GM23338 (cell line): Measurements from ENCODE around the gene POLD3. TPM values are rescaled to one million over a fixed set of nuclear protein-coding genes. Genes with fewer than 3 reads are reported as not detected.

Source experiments
- ATAC-seq: fragments of 200-7000 bp; cut with Tn5 transposase; 3 replicates; pipeline ENCODE4 v1.9.1; 2020
- DNase-seq: peaks from one replicate; pipeline ENCODE4 v3.0.0-alpha.2; 2015; ENCODE audit warnings: low spot score
- H2AFZ ChIP-seq: fragments of 200-600 bp; sonication (generic); 2 replicates; pipeline ENCODE4 v1.8.0; 2016; ENCODE audit warnings: antibody characterized with exemption, mild to moderate bottlenecking, moderate library complexity
- H3F3A ChIP-seq: fragments of 200-600 bp; sonication (generic); replicated peaks from 2 replicates; pipeline ENCODE4 v1.8.0; 2017; ENCODE audit warnings: antibody characterized with exemption, mixed run types, low read depth
- H3K27ac ChIP-seq: fragments of 200-600 bp; sonication (generic); 2 replicates; pipeline ENCODE4 v1.6.1; 2016; ENCODE audit warnings: low read depth
- H3K27me3 ChIP-seq: fragments of 200-600 bp; sonication (generic); 2 replicates; pipeline ENCODE4 v1.8.0; 2016; ENCODE audit warnings: mild to moderate bottlenecking, mixed run types, moderate library complexity; ENCODE audit not compliant: insufficient read depth
- H3K36me3 ChIP-seq: fragments of 200-600 bp; sonication (generic); 2 replicates; pipeline ENCODE4 v1.8.0; 2016; ENCODE audit warnings: mild to moderate bottlenecking; ENCODE audit not compliant: insufficient read depth
- H3K4me1 ChIP-seq: fragments of 200-600 bp; sonication (generic); 2 replicates; pipeline ENCODE4 v1.8.0; 2016; ENCODE audit warnings: mild to moderate bottlenecking, moderate library complexity; ENCODE audit not compliant: insufficient read depth
- H3K4me2 ChIP-seq: fragments of 200-600 bp; sonication (generic); 2 replicates; pipeline ENCODE4 v1.7.1; 2017; ENCODE audit warnings: mixed run types
- H3K4me3 ChIP-seq: fragments of 200-600 bp; sonication (generic); 2 replicates; pipeline ENCODE4 v1.6.1; 2016; ENCODE audit warnings: mixed run types
- H3K79me2 ChIP-seq: fragments of 200-600 bp; sonication (generic); replicated peaks from 2 replicates; pipeline ENCODE4 v1.8.0; 2017; ENCODE audit warnings: mild to moderate bottlenecking; ENCODE audit not compliant: insufficient read depth
- H3K9me2 ChIP-seq: fragments of 200-600 bp; sonication (generic); 2 replicates; pipeline ENCODE4 v1.8.0; 2017; ENCODE audit not compliant: insufficient read depth
- H4K20me1 ChIP-seq: fragments of 200-600 bp; sonication (generic); replicated peaks from 2 replicates; pipeline ENCODE4 v1.8.0; 2017; ENCODE audit warnings: mild to moderate bottlenecking; ENCODE audit not compliant: insufficient read depth
- H3K27ac Mint-ChIP-seq: 2 replicates; pipeline ENCODE4 v1.8.0; 2020; ENCODE audit warnings: inconsistent platforms, mild to moderate bottlenecking, moderate library complexity, mixed read lengths
- H3K27me3 Mint-ChIP-seq: 3 replicates; pipeline ENCODE4 v1.8.0; 2022; ENCODE audit warnings: low read depth, mild to moderate bottlenecking, moderate library complexity, mixed read lengths, inconsistent platforms; ENCODE audit not compliant: insufficient read depth, poor library complexity
- H3K36me3 Mint-ChIP-seq: 3 replicates; pipeline ENCODE4 v1.8.0; 2021; ENCODE audit warnings: low read depth, mild to moderate bottlenecking, inconsistent platforms, moderate library complexity, mixed read lengths
- H3K4me1 Mint-ChIP-seq: 3 replicates; pipeline ENCODE4 v1.8.0; 2020; ENCODE audit warnings: mild to moderate bottlenecking, inconsistent platforms, mixed read lengths
- H3K4me3 Mint-ChIP-seq: 3 replicates; pipeline ENCODE4 v1.8.0; 2021; ENCODE audit warnings: moderate library complexity, mild to moderate bottlenecking, inconsistent platforms, mixed read lengths
- H3K9me3 Mint-ChIP-seq: 3 replicates; pipeline ENCODE4 v1.8.0; 2020; ENCODE audit warnings: moderate library complexity, mild to moderate bottlenecking, inconsistent platforms, mixed read lengths
- CTCF ChIP-seq, 2 experiments: fragments of 200-600 bp in 1 of 2; sonication (generic) in 1 of 2; conservative IDR thresholded peaks; 2 replicates each; pipeline versions ENCODE4 v1.5.1 to v1.6.1; 2016 to 2017; ENCODE audit warnings: antibody characterized with exemption in 2 of 2, low read depth in 2 of 2, mild to moderate bottlenecking in 2 of 2, moderate library complexity in 1 of 2
- ETS1 ChIP-seq: IDR thresholded peaks from 2 replicates; pipeline ENCODE4 v1.6.1; 2016; ENCODE audit warnings: antibody characterized with exemption
- EZH2phosphoT487 ChIP-seq: fragments of 200-600 bp; sonication (generic); IDR thresholded peaks from one replicate; pipeline ENCODE4 v1.8.1; 2018; ENCODE audit warnings: antibody characterized with exemption; ENCODE audit not compliant: unreplicated experiment
- JUNB ChIP-seq: IDR thresholded peaks from one replicate; pipeline ENCODE4 v1.6.1; 2016; ENCODE audit warnings: antibody characterized with exemption; ENCODE audit not compliant: unreplicated experiment
- NANOG ChIP-seq: IDR thresholded peaks from 2 replicates; pipeline ENCODE4 v1.6.1; 2016; ENCODE audit warnings: antibody characterized with exemption, borderline replicate concordance
- POLR2AphosphoS5 ChIP-seq: IDR thresholded peaks from 2 replicates; pipeline ENCODE4 v1.6.1; 2016; ENCODE audit warnings: antibody characterized with exemption, low read depth
- REST ChIP-seq: IDR thresholded peaks from one replicate; pipeline ENCODE4 v1.6.1; 2018; ENCODE audit warnings: antibody characterized with exemption; ENCODE audit not compliant: unreplicated experiment
- ZNF114 ChIP-seq: fragments of 250-450 bp; sonication (Bioruptor Pico); IDR thresholded peaks from 2 replicates; pipeline ENCODE4 v1.5.0; 2020; ENCODE audit warnings: mild to moderate bottlenecking, moderate library complexity
- ZNF331 ChIP-seq: fragments of 250-450 bp; sonication (Bioruptor Pico); IDR thresholded peaks from 2 replicates; pipeline ENCODE4 v1.5.0; 2020; ENCODE audit warnings: low read depth, mild to moderate bottlenecking, moderate library complexity
- polyA plus RNA-seq: library from polyadenylated mRNA; unstranded; fragments of >200 nt; fragmentation: Nextera tagmentation; extraction: Ambion mirVana; gene quantifications from 2 replicates; pipeline ENCODE4 v1.2.1, GENCODE V29; 2016
- total RNA-seq: library from RNA; depleted of rRNA; stranded (reverse); fragments of >200 nt; shearing (Covaris generic); gene quantifications from 2 replicates; pipeline ENCODE4 v1.2.3, GENCODE V29; 2014

Gene POLD3
- total and polyA plus RNA-seq, 2 experiments from 2014 or later = 21.9 to 50.1 TPM

GRCh38 chr11:74672956-74673692 lies 80.7 kb downstream of the POLD3 start:
- Mint-ChIP-seq H3K36me3 (peaks cover 6% of the 10 kb centered on the region; the same call in 2 of the 3 replicates), H3K4me1 (no peaks in the 10 kb centered on the region; the same call in 2 of the 3 replicates), H3K27ac (no peak overlapping the region), H3K4me3 (no peak overlapping the region), H3K27me3 (peaks cover 1% of the 10 kb centered on the region), H3K9me3 (peaks cover 3% of the 10 kb centered on the region; the same call in 1 of the 3 replicates)
- Histone ChIP-seq H3F3A (no peaks in the 10 kb centered on the region), H3K4me1 (no peaks in the 10 kb centered on the region), H2AFZ (no peak overlapping the region), H3K79me2 (no peaks in the 10 kb centered on the region), H3K36me3 (no peaks in the 10 kb centered on the region), H4K20me1 (no peaks in the 10 kb centered on the region), H3K27me3 (no peaks in the 10 kb centered on the region), H3K4me2 (no peak overlapping the region), H3K4me3 (no peak overlapping the region), H3K27ac (no peak overlapping the region), H3K9me2 (no peaks in the 10 kb centered on the region)
- no peak for DNase-seq
- no peak for TF ChIP-seq NANOG
- ATAC-seq = no peak

GRCh38 chr11:74673693-74674360 lies 81.4 kb downstream of the POLD3 start:
- H3K4me2 ChIP-seq = no peak overlapping the region
- Mint-ChIP-seq H3K36me3 (peaks cover 6% of the 10 kb centered on the region; the same call in 2 of the 3 replicates), H3K27ac (no peak overlapping the region), H3K4me1 (no peaks in the 10 kb centered on the region; the same call in 2 of the 3 replicates), H3K4me3 (no peak overlapping the region), H3K27me3 (peaks cover 1% of the 10 kb centered on the region), H3K9me3 (peaks cover 3% of the 10 kb centered on the region; the same call in 1 of the 3 replicates)
- H4K20me1 ChIP-seq = no peaks in the 10 kb centered on the region
- no peaks in the 10 kb centered on the region for H3K36me3 ChIP-seq
- no peak overlapping the region for H2AFZ ChIP-seq
- DNase-seq (no peak), ATAC-seq (no peak)
- H3F3A ChIP-seq = no peaks in the 10 kb centered on the region
- H3K79me2 ChIP-seq = no peaks in the 10 kb centered on the region
- no peak overlapping the region for H3K27ac ChIP-seq
- H3K4me3 ChIP-seq = no peak overlapping the region
- no peaks in the 10 kb centered on the region for H3K27me3 ChIP-seq
- no peaks in the 10 kb centered on the region for H3K9me2 ChIP-seq
- no peaks in the 10 kb centered on the region for H3K4me1 ChIP-seq
- TF ChIP-seq JUNB (no peak), POLR2AphosphoS5 (no peak), CTCF (conservative IDR thresholded peaks at IDR 0.05; ENCODE audit: low read depth in 2 of 2) (no peak), NANOG (no peak), REST (no peak), ZNF331 (no peak), EZH2phosphoT487 (no peak), ZNF114 (CRISPR knock-in tag) (no peak), ETS1 (no peak)
